Measurements from ENCODE around the gene CENPP. TPM values are rescaled to one million over a fixed set of nuclear protein-coding genes. Genes with fewer than 3 reads are reported as not detected.

Gene CENPP
- polyA plus RNA-seq, 2 donors, result 2.2 to 3.6 TPM

DNA sequence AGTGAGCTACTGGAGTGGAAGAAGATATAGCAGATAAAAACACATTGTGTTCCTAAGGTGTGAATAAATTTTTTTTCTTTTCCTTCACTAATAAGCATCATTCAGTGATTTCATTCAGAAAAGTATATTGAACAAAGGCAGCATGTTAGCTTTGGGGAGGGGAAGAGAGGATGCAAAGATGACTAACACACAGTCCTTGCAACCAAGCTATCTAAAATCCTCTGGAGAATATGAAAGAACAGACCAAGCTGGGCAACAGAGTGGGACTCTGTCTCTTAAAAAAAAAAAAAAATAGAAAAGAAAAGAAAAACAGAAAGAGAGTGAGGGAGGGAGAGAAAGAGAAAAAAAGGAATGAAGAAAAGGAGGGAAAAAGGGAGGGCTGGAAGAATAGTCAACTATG lies 120.8 kb downstream of the CENPP start:
- H3K4me1 ChIP-seq (ENCODE audit: control insufficient read depth in 2 of 2, insufficient read depth in 2 of 2, low read length in 1 of 2), result peaks cover 2 to 5% of the 10 kb centered on the region in 2 donors

DNA sequence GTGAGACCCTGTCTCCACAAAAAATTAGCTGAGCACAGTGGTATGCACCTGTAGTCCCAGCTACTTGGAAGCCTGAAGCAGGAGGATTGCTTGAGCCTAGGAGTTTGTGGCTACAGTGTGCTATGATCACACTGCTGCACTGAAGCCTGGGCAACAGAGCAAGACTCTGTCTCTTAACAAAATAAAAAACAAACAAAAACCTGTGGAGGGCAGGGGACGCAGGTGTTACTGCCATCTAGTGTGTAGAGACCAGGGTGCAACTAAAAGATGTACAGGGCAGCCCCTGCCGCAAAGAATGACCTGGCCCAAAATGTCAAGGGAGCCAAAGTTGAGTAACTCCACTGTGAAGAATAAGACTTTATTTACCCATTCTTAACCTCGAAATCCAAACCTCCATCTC lies 129.5 kb downstream of the CENPP start:
- Histone ChIP-seq H3K4me3 (ENCODE audit: low read depth in 1 of 2, low read length in 2 of 2) (no peak overlapping the region), H3K27ac (ENCODE audit: low read depth in 2 of 2, low read length in 1 of 2) (no peak overlapping the region), H3K27me3 (ENCODE audit: control insufficient read depth in 1 of 2, insufficient read depth in 2 of 2, low read length in 2 of 2) (no peaks in the 10 kb centered on the region), H3K4me1 (ENCODE audit: control insufficient read depth in 2 of 2, insufficient read depth in 2 of 2, low read length in 1 of 2) (no peaks in the 10 kb centered on the region), H3K9me3 (ENCODE audit: control insufficient read depth in 2 of 2, insufficient read depth in 1 of 2, low read depth in 1 of 2, low read length in 1 of 2) (no peaks in the 10 kb centered on the region), H3K36me3 (ENCODE audit: control insufficient read depth in 2 of 2, insufficient read depth in 2 of 2, low read length in 1 of 2) (no peaks in the 10 kb centered on the region)
- 90 to 94% methylated on average over 3 of the region's 3 CpGs for WGBS, 2 donors

More for the DNA sequence above, 120.8 kb downstream of the CENPP start:
- no peak overlapping the region for H3K27ac ChIP-seq (ENCODE audit: low read depth in 2 of 2, low read length in 1 of 2)
- H3K27me3 ChIP-seq (ENCODE audit: control insufficient read depth in 1 of 2, insufficient read depth in 2 of 2, low read length in 2 of 2), result no peaks in the 10 kb centered on the region
- no peak overlapping the region for H3K4me3 ChIP-seq (ENCODE audit: low read depth in 1 of 2, low read length in 2 of 2)
- no peaks in the 10 kb centered on the region for H3K9me3 ChIP-seq (ENCODE audit: control insufficient read depth in 2 of 2, insufficient read depth in 1 of 2, low read depth in 1 of 2, low read length in 1 of 2)
- H3K36me3 ChIP-seq (ENCODE audit: control insufficient read depth in 2 of 2, insufficient read depth in 2 of 2, low read length in 1 of 2), result no peaks in the 10 kb centered on the region

DNA sequence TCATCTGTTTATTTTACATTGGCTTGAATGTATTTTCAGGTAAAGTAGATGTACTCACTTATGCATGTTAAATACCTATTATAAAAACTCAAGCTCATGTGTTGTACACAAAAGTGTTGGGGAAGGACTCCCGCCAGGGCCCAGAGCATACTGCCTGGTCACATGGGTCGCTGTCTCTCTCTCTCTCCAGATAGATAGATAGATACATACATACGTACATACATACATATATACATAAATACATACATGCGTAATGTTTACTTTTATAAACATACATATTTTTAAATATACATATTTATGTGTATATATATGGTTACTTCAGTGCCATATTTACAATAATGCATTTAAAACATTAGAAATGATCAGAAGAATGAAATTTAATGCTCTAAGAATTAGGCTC lies 131.8 kb downstream of the CENPP start:
- WGBS, 2 donors, result 96% methylated on average over 4 of the region's 4 CpGs
- Histone ChIP-seq H3K4me3 (ENCODE audit: low read depth in 1 of 2, low read length in 2 of 2) (no peak overlapping the region), H3K36me3 (ENCODE audit: control insufficient read depth in 2 of 2, insufficient read depth in 2 of 2, low read length in 1 of 2) (no peaks in the 10 kb centered on the region), H3K27ac (ENCODE audit: low read depth in 2 of 2, low read length in 1 of 2) (no peak overlapping the region), H3K9me3 (ENCODE audit: control insufficient read depth in 2 of 2, insufficient read depth in 1 of 2, low read depth in 1 of 2, low read length in 1 of 2) (no peaks in the 10 kb centered on the region), H3K4me1 (ENCODE audit: control insufficient read depth in 2 of 2, insufficient read depth in 2 of 2, low read length in 1 of 2) (no peaks in the 10 kb centered on the region), H3K27me3 (ENCODE audit: control insufficient read depth in 1 of 2, insufficient read depth in 2 of 2, low read length in 2 of 2) (no peaks in the 10 kb centered on the region)

DNA sequence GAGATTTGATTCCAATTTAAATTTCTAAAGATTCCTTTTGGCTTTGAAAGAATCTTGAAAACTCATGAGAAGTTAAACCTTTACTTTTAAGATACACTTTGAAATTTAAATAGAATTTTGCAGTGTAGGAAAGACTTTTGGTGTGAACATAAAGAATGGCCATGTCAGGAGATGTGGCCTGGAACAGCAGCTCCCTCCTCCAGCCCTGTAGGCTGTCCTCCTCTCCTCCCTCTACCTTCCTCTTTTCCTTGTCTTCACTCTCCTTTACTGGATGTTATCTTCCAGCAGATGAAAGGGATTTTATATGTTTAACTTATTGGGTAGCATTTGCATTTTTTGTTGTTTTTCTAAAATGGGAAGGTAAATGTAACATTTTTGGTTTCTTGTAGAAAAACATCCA lies 137.6 kb downstream of the CENPP start:
- Histone ChIP-seq H3K4me3 (ENCODE audit: low read depth in 1 of 2, low read length in 2 of 2) (no peak overlapping the region), H3K4me1 (ENCODE audit: control insufficient read depth in 2 of 2, insufficient read depth in 2 of 2, low read length in 1 of 2) (no peaks in the 10 kb centered on the region), H3K27me3 (ENCODE audit: control insufficient read depth in 1 of 2, insufficient read depth in 2 of 2, low read length in 2 of 2) (no peaks in the 10 kb centered on the region), H3K27ac (ENCODE audit: low read depth in 2 of 2, low read length in 1 of 2) (no peak overlapping the region), H3K9me3 (ENCODE audit: control insufficient read depth in 2 of 2, insufficient read depth in 1 of 2, low read depth in 1 of 2, low read length in 1 of 2) (no peaks in the 10 kb centered on the region), H3K36me3 (ENCODE audit: control insufficient read depth in 2 of 2, insufficient read depth in 2 of 2, low read length in 1 of 2) (no peaks in the 10 kb centered on the region)

DNA sequence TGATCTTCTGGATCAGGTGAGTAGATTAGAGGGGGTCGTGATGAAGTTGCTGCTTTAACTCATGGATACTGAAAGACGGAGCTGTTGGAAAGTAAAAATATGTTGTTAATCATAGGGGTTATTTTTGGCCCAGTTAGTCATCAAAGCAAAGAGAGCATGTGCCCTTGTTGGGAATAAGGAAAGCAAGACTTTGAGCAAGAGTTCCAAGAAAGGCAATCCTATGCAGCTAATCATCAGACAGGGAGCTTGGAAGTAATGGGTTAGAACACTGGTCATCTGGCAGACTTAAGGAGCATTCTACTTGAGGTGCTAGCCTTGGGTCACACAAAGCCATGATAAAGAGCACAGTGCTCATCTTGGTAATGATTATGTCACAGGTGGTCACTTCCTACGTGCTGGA lies 138.2 kb downstream of the CENPP start:
- Histone ChIP-seq H3K4me1 (ENCODE audit: control insufficient read depth in 2 of 2, insufficient read depth in 2 of 2, low read length in 1 of 2) (no peaks in the 10 kb centered on the region), H3K36me3 (ENCODE audit: control insufficient read depth in 2 of 2, insufficient read depth in 2 of 2, low read length in 1 of 2) (no peaks in the 10 kb centered on the region), H3K9me3 (ENCODE audit: control insufficient read depth in 2 of 2, insufficient read depth in 1 of 2, low read depth in 1 of 2, low read length in 1 of 2) (no peaks in the 10 kb centered on the region), H3K4me3 (ENCODE audit: low read depth in 1 of 2, low read length in 2 of 2) (no peak overlapping the region), H3K27me3 (ENCODE audit: control insufficient read depth in 1 of 2, insufficient read depth in 2 of 2, low read length in 2 of 2) (no peaks in the 10 kb centered on the region), H3K27ac (ENCODE audit: low read depth in 2 of 2, low read length in 1 of 2) (peak overlapping the region in 1 of 2 donors; percentile 76)
- WGBS, 2 donors, result 69 to 71% methylated on average over 3 of the region's 3 CpGs

DNA sequence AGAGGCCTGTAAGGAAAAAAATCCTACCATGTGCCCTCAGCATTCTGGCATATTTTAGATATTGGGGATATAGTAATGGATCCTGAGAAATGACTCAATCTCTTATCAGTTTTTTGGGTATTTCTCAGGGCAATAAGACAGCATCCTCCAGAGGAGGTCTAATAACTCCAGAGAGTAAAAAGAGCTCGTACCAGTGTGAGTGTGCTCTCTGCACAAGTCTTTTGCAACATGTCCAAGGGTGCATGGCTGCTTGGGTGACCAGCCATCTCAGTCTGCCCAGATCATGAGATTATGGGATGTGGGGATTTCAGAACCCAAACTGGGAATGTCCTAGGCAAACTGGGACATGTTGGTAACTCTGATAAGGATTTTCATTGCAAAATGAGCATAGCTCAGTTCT lies 141.3 kb downstream of the CENPP start:
- no peaks in the 10 kb centered on the region for H3K27me3 ChIP-seq (ENCODE audit: control insufficient read depth in 1 of 2, insufficient read depth in 2 of 2, low read length in 2 of 2)
- H3K36me3 ChIP-seq (ENCODE audit: control insufficient read depth in 2 of 2, insufficient read depth in 2 of 2, low read length in 1 of 2), result no peaks in the 10 kb centered on the region
- 96 to 100% methylated on average over 1 of the region's 1 CpG for WGBS, 2 donors
- H3K4me3 ChIP-seq (ENCODE audit: low read depth in 1 of 2, low read length in 2 of 2), result no peak overlapping the region
- no peaks in the 10 kb centered on the region for H3K4me1 ChIP-seq (ENCODE audit: control insufficient read depth in 2 of 2, insufficient read depth in 2 of 2, low read length in 1 of 2)
- H3K9me3 ChIP-seq (ENCODE audit: control insufficient read depth in 2 of 2, insufficient read depth in 1 of 2, low read depth in 1 of 2, low read length in 1 of 2), result no peaks in the 10 kb centered on the region
- no peak overlapping the region for H3K27ac ChIP-seq (ENCODE audit: low read depth in 2 of 2, low read length in 1 of 2)

DNA sequence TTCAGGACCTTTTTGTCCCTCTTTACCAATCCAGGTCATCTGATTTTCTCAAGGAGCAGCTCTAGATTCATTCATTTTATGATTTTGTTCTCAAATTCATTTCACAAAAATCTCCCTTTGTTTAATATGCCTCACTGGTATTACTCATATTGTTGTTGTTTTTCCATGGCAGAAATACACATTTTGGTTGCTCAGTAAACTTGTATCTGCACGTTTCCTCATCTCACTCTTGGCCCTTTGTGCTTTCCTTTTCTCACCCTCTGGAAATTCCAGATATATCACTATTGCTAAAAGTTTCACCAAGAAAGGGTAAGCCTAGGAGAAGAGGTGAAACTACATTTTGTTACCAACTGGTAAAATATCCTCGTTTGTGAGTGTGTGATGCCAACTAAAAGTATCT lies 141.8 kb downstream of the CENPP start:
- H3K36me3 ChIP-seq (ENCODE audit: control insufficient read depth in 2 of 2, insufficient read depth in 2 of 2, low read length in 1 of 2), result no peaks in the 10 kb centered on the region
- no peak overlapping the region for H3K27ac ChIP-seq (ENCODE audit: low read depth in 2 of 2, low read length in 1 of 2)
- no peaks in the 10 kb centered on the region for H3K9me3 ChIP-seq (ENCODE audit: control insufficient read depth in 2 of 2, insufficient read depth in 1 of 2, low read depth in 1 of 2, low read length in 1 of 2)
- WGBS, 2 donors, result 60 to 67% methylated on average over 2 of the region's 2 CpGs
- H3K27me3 ChIP-seq (ENCODE audit: control insufficient read depth in 1 of 2, insufficient read depth in 2 of 2, low read length in 2 of 2), result no peaks in the 10 kb centered on the region
- no peak overlapping the region for H3K4me3 ChIP-seq (ENCODE audit: low read depth in 1 of 2, low read length in 2 of 2)
- no peaks in the 10 kb centered on the region for H3K4me1 ChIP-seq (ENCODE audit: control insufficient read depth in 2 of 2, insufficient read depth in 2 of 2, low read length in 1 of 2)

DNA sequence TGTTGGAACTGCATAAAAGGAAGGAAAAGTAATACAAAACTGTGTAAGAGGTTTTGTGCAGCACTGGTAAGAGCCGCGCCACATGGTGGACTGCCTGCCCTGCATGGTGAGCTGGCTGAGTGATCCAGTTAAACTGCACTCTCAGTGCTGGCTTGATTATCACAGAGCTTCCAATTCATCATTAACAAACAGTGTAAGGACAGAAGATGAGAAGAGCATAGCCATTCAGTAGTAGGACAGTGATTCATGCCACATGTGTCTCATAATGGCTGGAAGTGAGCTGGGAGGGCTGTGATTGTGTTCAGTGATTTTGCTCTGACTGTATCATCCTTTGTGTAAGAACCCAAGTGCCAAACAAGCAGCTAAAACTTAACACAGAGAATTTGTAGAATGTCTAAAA lies 142.5 kb downstream of the CENPP start:
- Histone ChIP-seq H3K4me3 (ENCODE audit: low read depth in 1 of 2, low read length in 2 of 2) (no peak overlapping the region), H3K9me3 (ENCODE audit: control insufficient read depth in 2 of 2, insufficient read depth in 1 of 2, low read depth in 1 of 2, low read length in 1 of 2) (no peaks in the 10 kb centered on the region), H3K4me1 (ENCODE audit: control insufficient read depth in 2 of 2, insufficient read depth in 2 of 2, low read length in 1 of 2) (no peaks in the 10 kb centered on the region), H3K27me3 (ENCODE audit: control insufficient read depth in 1 of 2, insufficient read depth in 2 of 2, low read length in 2 of 2) (no peaks in the 10 kb centered on the region), H3K36me3 (ENCODE audit: control insufficient read depth in 2 of 2, insufficient read depth in 2 of 2, low read length in 1 of 2) (no peaks in the 10 kb centered on the region), H3K27ac (ENCODE audit: low read depth in 2 of 2, low read length in 1 of 2) (no peak overlapping the region)
- WGBS, 2 donors, result 93 to 95% methylated on average over 2 of the region's 2 CpGs

DNA sequence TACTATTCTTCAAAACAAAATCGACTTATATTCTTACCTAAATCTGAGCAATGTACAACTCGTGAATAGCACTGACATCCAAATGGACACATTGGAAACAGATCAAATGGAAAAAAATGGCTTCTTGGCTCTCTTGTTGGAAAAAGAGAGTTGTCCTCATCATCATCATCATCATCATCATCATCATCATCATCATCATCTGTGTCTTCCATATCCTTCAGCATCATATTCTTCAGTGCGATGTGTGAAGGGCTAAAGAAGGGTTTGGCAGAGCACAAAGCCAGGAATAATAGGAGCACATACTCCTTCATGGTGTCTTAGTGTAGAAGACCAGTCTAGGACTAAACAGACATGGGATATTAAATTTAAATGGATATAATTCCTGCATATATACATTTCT lies 148.8 kb downstream of the CENPP start:
- 95 to 96% methylated on average over 3 of the region's 3 CpGs for WGBS, 2 donors

DNA sequence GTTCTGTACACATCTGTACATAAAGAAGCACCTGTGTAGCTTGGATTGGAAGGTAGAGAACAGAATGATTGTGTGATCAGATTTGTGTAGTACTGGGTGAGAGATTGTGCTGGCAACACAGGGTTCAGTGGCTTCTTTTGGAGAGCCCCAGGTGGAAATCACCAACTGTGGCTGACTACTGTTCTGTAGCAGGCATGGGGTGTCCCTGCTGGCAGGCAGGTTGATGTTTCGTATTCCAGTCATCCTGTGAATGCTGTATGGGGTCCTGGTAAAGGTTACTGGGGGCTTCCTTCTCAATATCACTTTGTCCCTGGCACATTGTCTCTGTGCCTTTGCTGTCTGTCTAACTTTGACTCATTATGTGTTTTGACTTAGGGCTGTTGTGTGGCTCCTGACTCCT lies 151.2 kb downstream of the CENPP start:
- Histone ChIP-seq H3K9me3 (ENCODE audit: control insufficient read depth in 2 of 2, insufficient read depth in 1 of 2, low read depth in 1 of 2, low read length in 1 of 2) (peaks cover 0 to 2% of the 10 kb centered on the region in 2 donors), H3K4me3 (ENCODE audit: low read depth in 1 of 2, low read length in 2 of 2) (no peak overlapping the region), H3K27me3 (ENCODE audit: control insufficient read depth in 1 of 2, insufficient read depth in 2 of 2, low read length in 2 of 2) (no peaks in the 10 kb centered on the region), H3K4me1 (ENCODE audit: control insufficient read depth in 2 of 2, insufficient read depth in 2 of 2, low read length in 1 of 2) (peaks cover 0 to 3% of the 10 kb centered on the region in 2 donors), H3K36me3 (ENCODE audit: control insufficient read depth in 2 of 2, insufficient read depth in 2 of 2, low read length in 1 of 2) (no peaks in the 10 kb centered on the region), H3K27ac (ENCODE audit: low read depth in 2 of 2, low read length in 1 of 2) (no peak overlapping the region)
- 84 to 95% methylated on average over 1 of the region's 1 CpG for WGBS, 2 donors

More for the DNA sequence above, 148.8 kb downstream of the CENPP start:
- H3K4me1 ChIP-seq (ENCODE audit: control insufficient read depth in 2 of 2, insufficient read depth in 2 of 2, low read length in 1 of 2), result peaks cover 0 to 3% of the 10 kb centered on the region in 2 donors
- no peaks in the 10 kb centered on the region for H3K36me3 ChIP-seq (ENCODE audit: control insufficient read depth in 2 of 2, insufficient read depth in 2 of 2, low read length in 1 of 2)
- no peak overlapping the region for H3K27ac ChIP-seq (ENCODE audit: low read depth in 2 of 2, low read length in 1 of 2)
- H3K27me3 ChIP-seq (ENCODE audit: control insufficient read depth in 1 of 2, insufficient read depth in 2 of 2, low read length in 2 of 2), result no peaks in the 10 kb centered on the region
- peaks cover 0 to 2% of the 10 kb centered on the region in 2 donors for H3K9me3 ChIP-seq (ENCODE audit: control insufficient read depth in 2 of 2, insufficient read depth in 1 of 2, low read depth in 1 of 2, low read length in 1 of 2)
- no peak overlapping the region for H3K4me3 ChIP-seq (ENCODE audit: low read depth in 1 of 2, low read length in 2 of 2)
